GM12875 (cell line): ENCODE results near the gene UGGT2.
"Not testable (repeated sequence)": the region's sequence is repeated elsewhere in the genome, so short reads cannot be mapped to it uniquely, and the experiment has no call there.

Experiments
- H3K4me3 ChIP-seq: one replicate; pipeline ENCODE4 v1.5.1; 2011; ENCODE audit warnings: low read depth, low read length, control low read depth
- TF ChIP-seq, protein P1 (sequence below): IDR thresholded peaks from 2 replicates; pipeline ENCODE4 v1.5.1; 2011; ENCODE audit warnings: low read depth, mild to moderate bottlenecking, control low read depth, inconsistent platforms, low read length, moderate library complexity, borderline replicate concordance; ENCODE audit not compliant: insufficient read depth

UGGT2 gene

DNA sequence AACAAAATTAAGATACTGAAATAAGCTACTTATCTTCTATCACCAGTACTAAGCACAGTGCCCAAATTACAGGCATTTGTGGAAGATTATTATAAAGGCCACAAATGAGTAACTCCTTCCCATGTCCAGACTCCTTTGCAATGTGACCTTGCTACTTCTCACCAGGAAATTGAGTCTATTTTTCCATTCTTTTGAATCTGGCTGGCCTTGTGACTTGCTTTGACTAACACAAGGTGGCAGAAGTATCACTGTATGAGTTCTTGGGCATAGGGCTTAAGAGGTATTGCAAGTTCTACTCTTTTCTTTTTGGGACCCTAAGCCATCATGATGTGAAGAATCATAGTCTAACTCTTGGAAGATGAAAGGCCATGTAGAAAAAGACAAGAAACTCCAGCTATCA lies 49.9 kb downstream of the UGGT2 start:
- TF ChIP-seq, protein P1, sequence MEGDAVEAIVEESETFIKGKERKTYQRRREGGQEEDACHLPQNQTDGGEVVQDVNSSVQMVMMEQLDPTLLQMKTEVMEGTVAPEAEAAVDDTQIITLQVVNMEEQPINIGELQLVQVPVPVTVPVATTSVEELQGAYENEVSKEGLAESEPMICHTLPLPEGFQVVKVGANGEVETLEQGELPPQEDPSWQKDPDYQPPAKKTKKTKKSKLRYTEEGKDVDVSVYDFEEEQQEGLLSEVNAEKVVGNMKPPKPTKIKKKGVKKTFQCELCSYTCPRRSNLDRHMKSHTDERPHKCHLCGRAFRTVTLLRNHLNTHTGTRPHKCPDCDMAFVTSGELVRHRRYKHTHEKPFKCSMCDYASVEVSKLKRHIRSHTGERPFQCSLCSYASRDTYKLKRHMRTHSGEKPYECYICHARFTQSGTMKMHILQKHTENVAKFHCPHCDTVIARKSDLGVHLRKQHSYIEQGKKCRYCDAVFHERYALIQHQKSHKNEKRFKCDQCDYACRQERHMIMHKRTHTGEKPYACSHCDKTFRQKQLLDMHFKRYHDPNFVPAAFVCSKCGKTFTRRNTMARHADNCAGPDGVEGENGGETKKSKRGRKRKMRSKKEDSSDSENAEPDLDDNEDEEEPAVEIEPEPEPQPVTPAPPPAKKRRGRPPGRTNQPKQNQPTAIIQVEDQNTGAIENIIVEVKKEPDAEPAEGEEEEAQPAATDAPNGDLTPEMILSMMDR = no peak

DNA sequence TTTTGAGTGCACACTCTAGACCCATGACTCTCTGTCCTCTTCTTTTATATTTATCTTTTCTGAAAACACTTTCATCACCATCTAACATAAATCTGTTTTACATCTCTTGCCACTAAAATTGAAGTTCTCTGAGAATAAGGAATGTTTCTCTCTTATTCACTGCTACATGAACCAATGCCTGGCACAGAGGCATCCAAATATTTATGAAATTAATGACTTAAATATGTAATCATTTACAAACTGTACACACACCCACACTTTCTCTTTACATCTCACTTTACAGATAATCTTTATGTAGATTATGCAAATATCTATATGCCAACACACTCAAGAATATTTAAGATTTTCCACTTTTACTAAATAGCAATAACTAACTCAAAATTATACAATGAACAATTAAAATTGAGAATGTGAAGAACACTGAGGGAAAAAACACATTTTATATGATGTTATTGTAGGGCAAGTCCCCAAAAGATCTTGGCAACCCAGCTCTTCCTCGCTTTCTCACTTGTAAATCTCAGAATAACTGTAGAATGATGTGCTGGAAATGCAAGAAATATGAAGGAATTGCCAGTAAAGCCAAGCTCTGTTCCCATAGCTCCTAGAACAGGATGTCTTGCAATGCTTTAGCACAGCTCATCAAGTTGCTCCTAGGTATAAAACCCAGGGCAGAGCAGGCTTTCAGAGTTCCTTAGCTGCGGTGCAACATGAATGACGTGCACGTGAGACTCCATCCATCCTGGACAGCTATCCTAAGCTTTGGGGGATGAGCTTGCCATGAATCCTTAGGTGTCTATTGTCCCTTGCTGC lies 50.7 kb downstream of the UGGT2 start:
- no peak overlapping the region for H3K4me3 ChIP-seq
- TF ChIP-seq, protein P1 = no peak

More for the DNA sequence above, 49.9 kb downstream of the UGGT2 start:
- H3K4me3 ChIP-seq = no peak overlapping the region

DNA sequence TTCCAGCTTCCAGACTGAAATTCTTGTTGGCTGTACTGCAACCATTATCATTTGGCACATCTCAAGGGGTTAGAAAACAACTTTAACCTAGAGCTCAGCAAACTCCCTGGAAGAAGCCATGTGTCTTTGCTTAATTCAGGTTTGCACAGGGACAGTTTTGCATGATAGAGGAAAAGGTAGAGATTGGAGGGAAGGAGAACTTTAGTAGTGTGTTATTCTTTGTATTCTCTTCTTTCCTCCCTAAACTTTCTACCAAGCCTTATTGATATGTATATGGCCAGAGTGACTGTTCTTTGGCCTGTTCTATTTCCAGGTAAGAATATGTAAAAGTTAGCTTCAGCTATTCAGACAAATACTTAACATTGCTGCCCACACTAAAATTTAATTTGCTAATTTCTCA lies 53.1 kb downstream of the UGGT2 start:
- no peak overlapping the region for H3K4me3 ChIP-seq
- TF ChIP-seq, protein P1 = no peak

DNA sequence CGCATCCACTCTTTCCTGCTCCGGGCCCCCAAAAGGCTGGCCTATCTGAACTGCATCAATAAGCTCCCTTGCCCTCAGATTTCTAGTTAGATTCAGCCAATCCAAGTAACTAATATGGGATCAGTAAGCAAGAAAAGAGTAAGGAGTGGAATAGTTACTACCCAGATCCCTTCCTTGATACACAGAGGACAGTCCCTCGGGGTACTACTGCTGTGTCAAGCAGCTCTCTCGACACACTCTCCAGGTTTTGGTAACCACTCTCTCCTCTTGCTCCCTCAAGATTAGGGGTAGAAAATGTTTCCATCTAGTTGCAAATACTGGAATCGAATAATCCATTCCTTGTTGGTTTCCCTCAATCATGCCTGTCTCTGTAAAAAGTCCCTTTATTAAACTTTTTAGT lies 65.4 kb downstream of the UGGT2 start:
- H3K4me3 ChIP-seq = no peak overlapping the region
- TF ChIP-seq, protein P1 = no peak

DNA sequence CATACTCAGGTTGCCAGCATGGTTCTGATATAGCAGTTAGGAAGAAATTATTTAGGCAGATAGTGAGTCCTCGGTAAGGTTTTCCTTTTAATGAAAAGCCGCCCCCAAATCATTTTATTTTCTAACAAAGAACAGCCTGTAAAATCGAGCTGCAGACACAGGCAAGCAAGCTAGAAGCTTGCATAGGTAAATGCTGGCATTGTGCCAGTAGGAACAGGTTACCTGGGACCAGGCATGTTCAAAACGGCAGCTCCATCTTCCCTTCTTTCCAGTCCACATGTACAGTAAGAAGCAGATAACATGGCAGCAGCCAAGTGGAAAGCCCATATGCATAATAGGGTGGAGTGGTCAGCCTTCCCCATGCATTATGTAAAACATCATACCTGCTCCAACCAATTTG lies 71.1 kb downstream of the UGGT2 start:
- H3K4me3 ChIP-seq = no peak overlapping the region
- TF ChIP-seq, protein P1 = no peak

DNA sequence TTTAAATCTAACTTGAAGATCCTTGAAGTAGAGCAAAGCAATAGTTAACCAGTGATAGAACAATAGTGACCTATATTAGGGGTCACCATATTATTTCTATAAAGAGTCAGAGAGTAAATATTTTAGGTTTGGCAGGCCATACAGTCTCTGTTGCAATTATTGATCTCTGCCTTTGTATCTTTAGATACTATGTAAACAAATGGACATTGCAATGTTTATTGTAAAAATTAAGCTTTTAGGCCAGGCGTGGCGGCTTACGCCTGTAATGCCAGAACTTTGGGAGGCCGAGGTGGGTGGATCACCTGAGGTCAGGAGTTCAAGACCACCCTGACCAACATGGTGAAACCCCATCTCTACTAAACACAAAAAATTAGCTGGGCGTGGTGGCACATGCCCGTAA lies 80.5 kb downstream of the UGGT2 start:
- H3K4me3 ChIP-seq = not testable (repeated sequence)

DNA sequence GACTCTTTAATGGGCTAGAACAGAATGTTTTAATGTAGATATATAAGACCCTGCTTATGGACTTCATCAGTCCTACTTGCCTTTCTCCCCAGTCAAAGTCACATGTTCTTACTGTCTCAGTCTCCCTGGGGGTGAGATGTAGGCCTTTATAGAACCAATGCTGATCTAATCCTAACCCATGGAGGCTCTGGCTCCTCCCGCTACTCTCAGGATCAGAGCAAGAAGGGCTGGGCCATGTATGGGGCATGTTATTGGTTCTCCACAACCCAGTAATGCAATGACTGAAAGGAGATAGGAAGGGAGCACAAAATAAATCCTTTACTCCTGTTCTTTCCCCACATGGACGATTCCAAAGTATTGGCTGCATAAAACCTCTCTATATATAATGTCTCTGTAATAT lies 82.3 kb downstream of the UGGT2 start:
- H3K4me3 ChIP-seq = no peak overlapping the region
- TF ChIP-seq, protein P1 = no peak
